Panc1 (cell line): Measurements from ENCODE around the gene GMDS. TPM values are rescaled to one million over a fixed set of nuclear protein-coding genes. Genes with fewer than 3 reads are reported as not detected.

Experiments
- ATAC-seq: fragments of 200-7000 bp; cut with Tn5 transposase; 2 replicates; pipeline ENCODE4 v1.9.1; 2020; ENCODE audit warnings: mild to moderate bottlenecking, moderate library complexity
- BruUV-seq: library from RNA; stranded (reverse); fragments of 400-500 nt; replicated peaks from 2 replicates; lab custom pipeline; 2021; lab: Mats Ljungman, UMichigan
- CTCF ChIA-PET: fragments of 300-600 bp; sonication (Branson Sonifier 250); formaldehyde crosslinking; loops from one replicate; lab custom pipeline; 2022; ENCODE audit warnings: antibody characterized with exemption; lab: Charles Lee
- POLR2A ChIA-PET: fragments of 300-600 bp; sonication (Branson Sonifier 250); formaldehyde crosslinking; loops from one replicate; lab custom pipeline; 2022; ENCODE audit warnings: antibody characterized with exemption; lab: Charles Lee
- DNase-seq: peaks from one replicate; pipeline ENCODE4 v3.0.0-alpha.2; 2010; ENCODE audit warnings: low read depth, low spot score
- H3K27ac ChIP-seq: 2 replicates; pipeline ENCODE4 v1.5.1; 2011; ENCODE audit warnings: mild to moderate bottlenecking, low read length, inconsistent platforms
- H3K27me3 ChIP-seq: fragments of 200-500 bp; sonication (Bioruptor generic); 2 replicates; pipeline ENCODE4 v1.6.0; 2014; ENCODE audit warnings: low read length, inconsistent platforms; ENCODE audit not compliant: control insufficient read depth, insufficient read depth
- H3K36me3 ChIP-seq: fragments of 200-500 bp; sonication (Bioruptor generic); 2 replicates; pipeline ENCODE4 v1.5.1; 2014; ENCODE audit warnings: inconsistent platforms, mild to moderate bottlenecking, low read length, moderate library complexity; ENCODE audit not compliant: control insufficient read depth, insufficient read depth
- H3K4me1 ChIP-seq: 2 replicates; pipeline ENCODE4 v1.5.1; 2011; ENCODE audit warnings: inconsistent platforms, mild to moderate bottlenecking, low read length, moderate library complexity; ENCODE audit not compliant: control insufficient read depth, insufficient read depth
- H3K4me3 ChIP-seq, 2 experiments: 2 replicates each; pipeline ENCODE4 v1.5.1; 2011 to 2012; ENCODE audit warnings: low read depth in 2 of 2, low read length in 2 of 2, mild to moderate bottlenecking in 2 of 2, inconsistent platforms in 1 of 2, moderate library complexity in 1 of 2
- H3K9me3 ChIP-seq: fragments of 200-500 bp; sonication (Bioruptor generic); 2 replicates; pipeline ENCODE4 v1.5.1; 2014; ENCODE audit warnings: low read depth, mild to moderate bottlenecking, inconsistent platforms, low read length, moderate library complexity; ENCODE audit not compliant: control insufficient read depth, insufficient read depth
- CTCF ChIP-seq: fragments of 450-650 bp; IDR thresholded peaks from 2 replicates; pipeline ENCODE4 v1.5.1; 2017; ENCODE audit warnings: mild to moderate bottlenecking
- POLR2AphosphoS5 ChIP-seq: IDR thresholded peaks from 2 replicates; pipeline ENCODE4 v1.6.1; 2012; ENCODE audit warnings: mild to moderate bottlenecking, low read depth, low read length, moderate library complexity
- SIN3A ChIP-seq: IDR thresholded peaks from 2 replicates; pipeline ENCODE4 v1.6.1; 2012; ENCODE audit warnings: low read depth, mild to moderate bottlenecking, low read length, moderate library complexity, borderline replicate concordance; ENCODE audit not compliant: insufficient read depth
- TCF7L2 ChIP-seq: IDR thresholded peaks from 2 replicates; pipeline ENCODE4 v1.6.1; 2011; ENCODE audit warnings: mild to moderate bottlenecking, low read depth, low read length, inconsistent platforms
- in situ Hi-C: cut with HindIII; loops from 2 replicates; pipeline ENCODE4 v1.10.0; 2016; ENCODE audit warnings: low sequenced_read_pairs, low pct_unique_long_range_greater_than_20kb
- intact Hi-C: fragments of 100-400 bp; cut with micrococcal nuclease; formaldehyde crosslinking; loops from one replicate; pipeline ENCODE4 v1.10.0; 2022; ENCODE audit not compliant: unreplicated experiment
- total RNA-seq: library from RNA; stranded (reverse); gene quantifications from one replicate; pipeline ENCODE4 v1.2.1, GENCODE V29; 2021; ENCODE audit not compliant: unreplicated experiment
- TF ChIP-seq, protein P1 (sequence below), 2 experiments: IDR thresholded peaks; 2 replicates each; pipeline ENCODE4 v1.6.1; 2011 to 2012; ENCODE audit warnings: low read depth in 2 of 2, control low read depth in 1 of 2, low read length in 1 of 2, mild to moderate bottlenecking in 1 of 2, moderate library complexity in 1 of 2; ENCODE audit not compliant: insufficient read depth in 1 of 2

The GMDS gene
- total RNA-seq, 1 experiment from 2014 or later, result 9.8 TPM

DNA sequence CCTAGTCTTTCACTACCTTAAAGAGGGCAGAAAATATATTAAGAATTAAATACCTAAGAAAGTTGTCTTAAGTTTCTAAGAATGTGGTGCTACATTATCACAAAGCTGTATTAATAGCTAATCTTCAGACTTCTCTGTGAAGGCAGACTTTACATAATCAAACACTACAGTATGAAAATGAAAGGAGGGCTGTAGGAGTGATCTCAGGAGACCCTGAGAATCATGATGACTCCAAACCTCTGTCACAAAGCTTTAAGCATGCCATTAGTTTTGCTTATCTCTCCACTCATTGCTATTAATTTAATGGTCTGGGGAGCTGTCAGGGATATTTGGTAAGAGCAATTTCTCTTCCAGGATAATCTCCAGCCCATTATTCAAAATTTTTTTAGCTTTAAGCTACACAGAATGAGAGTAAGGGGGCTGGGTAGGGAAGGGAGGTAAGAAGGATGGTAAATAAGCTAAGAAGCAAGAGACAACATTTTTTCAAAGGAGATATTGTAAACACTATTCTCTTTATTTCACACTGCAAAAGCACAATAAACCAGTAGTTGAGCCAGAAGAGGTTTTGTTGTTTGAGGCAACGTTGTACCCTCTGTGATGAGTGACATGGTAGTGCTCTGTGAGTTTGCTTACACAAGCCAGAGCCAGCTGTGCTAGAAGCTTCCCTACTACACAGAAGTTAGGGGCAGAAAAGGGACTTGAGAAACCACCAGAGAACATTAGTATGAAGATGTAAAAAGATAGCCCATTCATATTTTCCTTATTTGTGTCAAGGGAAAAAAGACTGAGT is 258.8 kb downstream of the GMDS start:
- CTCF ChIA-PET, result no interaction called here
- Histone ChIP-seq H3K4me1 (no peaks in the 10 kb centered on the region), H3K27ac (no peak overlapping the region), H3K9me3 (no peaks in the 10 kb centered on the region), H3K27me3 (no peaks in the 10 kb centered on the region), H3K4me3 (no peak overlapping the region), H3K36me3 (no peaks in the 10 kb centered on the region)
- POLR2A ChIA-PET, result no interaction called here
- ATAC-seq (no peak), DNase-seq (no peak)
- TF ChIP-seq, protein P1, sequence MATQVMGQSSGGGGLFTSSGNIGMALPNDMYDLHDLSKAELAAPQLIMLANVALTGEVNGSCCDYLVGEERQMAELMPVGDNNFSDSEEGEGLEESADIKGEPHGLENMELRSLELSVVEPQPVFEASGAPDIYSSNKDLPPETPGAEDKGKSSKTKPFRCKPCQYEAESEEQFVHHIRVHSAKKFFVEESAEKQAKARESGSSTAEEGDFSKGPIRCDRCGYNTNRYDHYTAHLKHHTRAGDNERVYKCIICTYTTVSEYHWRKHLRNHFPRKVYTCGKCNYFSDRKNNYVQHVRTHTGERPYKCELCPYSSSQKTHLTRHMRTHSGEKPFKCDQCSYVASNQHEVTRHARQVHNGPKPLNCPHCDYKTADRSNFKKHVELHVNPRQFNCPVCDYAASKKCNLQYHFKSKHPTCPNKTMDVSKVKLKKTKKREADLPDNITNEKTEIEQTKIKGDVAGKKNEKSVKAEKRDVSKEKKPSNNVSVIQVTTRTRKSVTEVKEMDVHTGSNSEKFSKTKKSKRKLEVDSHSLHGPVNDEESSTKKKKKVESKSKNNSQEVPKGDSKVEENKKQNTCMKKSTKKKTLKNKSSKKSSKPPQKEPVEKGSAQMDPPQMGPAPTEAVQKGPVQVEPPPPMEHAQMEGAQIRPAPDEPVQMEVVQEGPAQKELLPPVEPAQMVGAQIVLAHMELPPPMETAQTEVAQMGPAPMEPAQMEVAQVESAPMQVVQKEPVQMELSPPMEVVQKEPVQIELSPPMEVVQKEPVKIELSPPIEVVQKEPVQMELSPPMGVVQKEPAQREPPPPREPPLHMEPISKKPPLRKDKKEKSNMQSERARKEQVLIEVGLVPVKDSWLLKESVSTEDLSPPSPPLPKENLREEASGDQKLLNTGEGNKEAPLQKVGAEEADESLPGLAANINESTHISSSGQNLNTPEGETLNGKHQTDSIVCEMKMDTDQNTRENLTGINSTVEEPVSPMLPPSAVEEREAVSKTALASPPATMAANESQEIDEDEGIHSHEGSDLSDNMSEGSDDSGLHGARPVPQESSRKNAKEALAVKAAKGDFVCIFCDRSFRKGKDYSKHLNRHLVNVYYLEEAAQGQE (IDR thresholded peaks at IDR 0.05; ENCODE audit: insufficient read depth in 1 of 2, low read depth in 2 of 2, low read length in 1 of 2), result no peak
- TF ChIP-seq POLR2AphosphoS5 (no peak), CTCF (no peak), TCF7L2 (no peak), SIN3A (no peak)
- BruUV-seq, result no TSS peak
- intact Hi-C loops (no loop called here), in situ Hi-C loops (no loop called here)

- DNase-seq, result no peak
- in situ Hi-C loops (no loop called here), intact Hi-C loops (no loop called here)
- no peak overlapping the region for H3K27ac ChIP-seq
- POLR2A ChIA-PET, result no interaction called here
- TF ChIP-seq TCF7L2 (no peak), SIN3A (no peak), CTCF (no peak), POLR2AphosphoS5 (no peak)
- TF ChIP-seq, protein P1 (IDR thresholded peaks at IDR 0.05; ENCODE audit: insufficient read depth in 1 of 2, low read depth in 2 of 2, low read length in 1 of 2), result no peak
- H3K36me3 ChIP-seq, result no peaks in the 10 kb centered on the region
- BruUV-seq, result no TSS peak
- H3K4me3 ChIP-seq, result no peak overlapping the region
- H3K4me1 ChIP-seq, result no peaks in the 10 kb centered on the region
- no peak for ATAC-seq
- no peaks in the 10 kb centered on the region for H3K27me3 ChIP-seq
- CTCF ChIA-PET, result no interaction called here
- no peaks in the 10 kb centered on the region for H3K9me3 ChIP-seq
Measured at GRCh38 chr6:1984346-1984994, 260.9 kb downstream of the GMDS start.
